MM.1S (cell line): ENCODE data around the gene RHOJ.

Source experiments
- DNase-seq: peaks from one replicate; pipeline ENCODE4 v3.0.0-alpha.2; 2015
- H2AFZ ChIP-seq: fragments of 300-600 bp; sonication (generic); 2 replicates; pipeline ENCODE4 v1.6.0; 2016; ENCODE audit warnings: antibody characterized with exemption, low read length
- H3F3A ChIP-seq: fragments of 300-600 bp; sonication (generic); 2 replicates; pipeline ENCODE4 v1.6.1; 2016; ENCODE audit warnings: mild to moderate bottlenecking, antibody characterized with exemption, low read length, moderate library complexity, mixed read lengths; ENCODE audit not compliant: insufficient read depth
- H3K27ac ChIP-seq: fragments of 300-600 bp; sonication (generic); 2 replicates; pipeline ENCODE4 v1.5.1; 2016; ENCODE audit warnings: mild to moderate bottlenecking, low read length
- H3K27me3 ChIP-seq: fragments of 300-600 bp; sonication (generic); replicated peaks from 2 replicates; pipeline ENCODE4 v1.6.0; 2016; ENCODE audit warnings: low read length; ENCODE audit not compliant: insufficient read depth
- H3K36me3 ChIP-seq: fragments of 300-600 bp; sonication (generic); replicated peaks from 2 replicates; pipeline ENCODE4 v1.6.1; 2016; ENCODE audit warnings: mild to moderate bottlenecking, low read length, mixed read lengths; ENCODE audit not compliant: insufficient read depth
- H3K4me1 ChIP-seq: fragments of 300-600 bp; sonication (generic); 2 replicates; pipeline ENCODE4 v1.6.1; 2016; ENCODE audit warnings: low read length, mixed read lengths
- H3K4me2 ChIP-seq: fragments of 300-600 bp; sonication (generic); 2 replicates; pipeline ENCODE4 v1.6.0; 2016; ENCODE audit warnings: low read depth, low read length
- H3K4me3 ChIP-seq: fragments of 300-600 bp; sonication (generic); 2 replicates; pipeline ENCODE4 v1.5.1; 2016; ENCODE audit warnings: low read length, mixed read lengths
- H3K79me2 ChIP-seq: fragments of 300-600 bp; sonication (generic); 2 replicates; pipeline ENCODE4 v1.6.1; 2016; ENCODE audit warnings: mixed run types, low read length, mixed read lengths
- H3K9ac ChIP-seq: fragments of 300-600 bp; sonication (generic); 2 replicates; pipeline ENCODE4 v1.6.1; 2016; ENCODE audit warnings: low read length, mixed read lengths
- H3K9me2 ChIP-seq: fragments of 300-600 bp; sonication (generic); replicated peaks from 2 replicates; pipeline ENCODE4 v1.6.1; 2016; ENCODE audit warnings: mild to moderate bottlenecking, low read length, mixed read lengths; ENCODE audit not compliant: insufficient read depth
- H3K9me3 ChIP-seq: fragments of 300-600 bp; sonication (generic); replicated peaks from 2 replicates; pipeline ENCODE4 v1.6.1; 2016; ENCODE audit warnings: mild to moderate bottlenecking, low read length, mixed read lengths; ENCODE audit not compliant: insufficient read depth
- H4K20me1 ChIP-seq: fragments of 300-600 bp; sonication (generic); 2 replicates; pipeline ENCODE4 v1.6.1; 2016; ENCODE audit warnings: mild to moderate bottlenecking, low read length, moderate library complexity, mixed read lengths; ENCODE audit not compliant: insufficient read depth
- EZH2 ChIP-seq: fragments of 300-600 bp; sonication (generic); optimal IDR thresholded peaks from 2 replicates; pipeline ENCODE3; 2017; ENCODE audit warnings: low read depth, mild to moderate bottlenecking, antibody characterized with exemption, low read length, mixed read lengths
- EZH2phosphoT487 ChIP-seq: fragments of 300-600 bp; sonication (generic); IDR thresholded peaks from 2 replicates; pipeline ENCODE4 v1.6.1; 2018; ENCODE audit warnings: antibody characterized with exemption, low read length
- TF ChIP-seq, protein P1 (sequence below): fragments of 300-600 bp; sonication (generic); IDR thresholded peaks from 2 replicates; pipeline ENCODE4 v1.5.1; 2016; ENCODE audit warnings: antibody characterized with exemption, low read length, mixed read lengths

The RHOJ gene

DNA sequence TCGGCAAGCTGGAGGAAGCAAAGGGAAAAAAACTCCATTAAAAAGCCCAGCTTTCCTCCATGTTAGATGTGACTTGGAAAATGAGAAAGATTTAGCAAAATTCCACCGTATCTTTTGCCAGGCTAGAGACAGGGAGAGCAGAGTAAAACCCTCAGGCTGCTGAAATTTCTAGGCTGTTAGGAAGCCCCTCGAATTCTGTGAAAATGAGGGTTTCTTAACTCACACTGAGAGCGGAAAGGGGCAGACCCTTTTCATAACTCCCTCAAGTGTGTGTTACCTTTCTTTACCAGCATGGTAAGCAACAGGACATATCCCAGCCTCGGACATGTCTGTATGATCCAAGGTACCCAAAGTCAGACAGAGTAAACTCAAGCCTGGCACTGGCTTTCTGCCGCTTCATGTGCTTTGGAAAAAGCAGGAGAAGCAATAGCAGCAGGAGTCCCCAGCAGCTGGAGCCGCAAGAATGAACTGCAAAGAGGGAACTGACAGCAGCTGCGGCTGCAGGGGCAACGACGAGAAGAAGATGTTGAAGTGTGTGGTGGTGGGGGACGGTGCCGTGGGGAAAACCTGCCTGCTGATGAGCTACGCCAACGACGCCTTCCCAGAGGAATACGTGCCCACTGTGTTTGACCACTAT lies at the start of gene RHOJ:
TSS of gene RHOJ (plus strand) at position 37 of the 637 bp plus-strand sequence. CDS start at position 464, 427 bp downstream.
- Histone ChIP-seq H3K4me3 (no peak within 1 kb of the TSS), H3K36me3 (no peaks in the 10 kb centered on the region), H4K20me1 (no peaks in the 10 kb centered on the region), H3K9ac (no peak within 1 kb of the TSS), H3K4me1 (no peaks in the 10 kb centered on the region), H3K79me2 (no peaks in the 10 kb centered on the region), H3F3A (no peaks in the 10 kb centered on the region), H3K27ac (no peak within 1 kb of the TSS), H2AFZ (no peak within 1 kb of the TSS), H3K4me2 (no peak within 1 kb of the TSS), H3K27me3 (no peaks in the 10 kb centered on the region), H3K9me3 (no peaks in the 10 kb centered on the region), H3K9me2 (no peaks in the 10 kb centered on the region)
- TF ChIP-seq, protein P1, sequence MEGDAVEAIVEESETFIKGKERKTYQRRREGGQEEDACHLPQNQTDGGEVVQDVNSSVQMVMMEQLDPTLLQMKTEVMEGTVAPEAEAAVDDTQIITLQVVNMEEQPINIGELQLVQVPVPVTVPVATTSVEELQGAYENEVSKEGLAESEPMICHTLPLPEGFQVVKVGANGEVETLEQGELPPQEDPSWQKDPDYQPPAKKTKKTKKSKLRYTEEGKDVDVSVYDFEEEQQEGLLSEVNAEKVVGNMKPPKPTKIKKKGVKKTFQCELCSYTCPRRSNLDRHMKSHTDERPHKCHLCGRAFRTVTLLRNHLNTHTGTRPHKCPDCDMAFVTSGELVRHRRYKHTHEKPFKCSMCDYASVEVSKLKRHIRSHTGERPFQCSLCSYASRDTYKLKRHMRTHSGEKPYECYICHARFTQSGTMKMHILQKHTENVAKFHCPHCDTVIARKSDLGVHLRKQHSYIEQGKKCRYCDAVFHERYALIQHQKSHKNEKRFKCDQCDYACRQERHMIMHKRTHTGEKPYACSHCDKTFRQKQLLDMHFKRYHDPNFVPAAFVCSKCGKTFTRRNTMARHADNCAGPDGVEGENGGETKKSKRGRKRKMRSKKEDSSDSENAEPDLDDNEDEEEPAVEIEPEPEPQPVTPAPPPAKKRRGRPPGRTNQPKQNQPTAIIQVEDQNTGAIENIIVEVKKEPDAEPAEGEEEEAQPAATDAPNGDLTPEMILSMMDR, result no peak
- TF ChIP-seq EZH2phosphoT487, result no peak
- no peak for TF ChIP-seq EZH2
- DNase-seq, result no peak

DNA sequence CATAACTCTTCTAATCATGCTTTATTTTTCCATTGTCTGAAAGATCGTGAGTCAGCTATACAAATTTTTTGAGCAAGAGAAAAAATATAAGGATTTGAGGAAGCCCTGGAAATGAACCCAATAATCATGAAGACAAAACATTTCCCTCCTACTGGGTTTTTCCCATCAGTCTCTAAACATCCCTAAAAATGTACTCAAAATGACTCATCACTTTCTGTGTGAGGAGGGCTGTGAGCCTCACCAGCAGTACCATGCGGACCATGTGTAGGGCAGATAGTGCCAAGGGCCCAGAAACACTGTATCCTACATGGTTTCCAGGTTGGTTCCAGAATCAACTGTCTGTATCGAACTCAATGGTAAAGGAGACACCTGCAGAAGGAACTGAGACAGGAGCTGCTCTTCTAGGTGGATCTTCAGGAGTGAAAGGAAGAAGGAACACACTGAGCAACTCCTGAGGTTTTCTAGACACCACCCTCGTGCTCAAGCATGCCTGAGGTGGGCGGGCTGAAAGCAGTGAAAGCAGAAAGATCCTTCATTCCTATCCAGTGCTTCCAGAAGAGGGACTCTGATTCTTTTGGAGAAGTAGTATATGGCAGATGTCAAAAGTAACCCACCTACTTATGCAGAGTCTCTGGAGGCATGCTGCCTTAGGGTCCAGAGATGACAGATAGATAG lies 48.6 kb upstream of the RHOJ start:
- H3K4me1 ChIP-seq, result no peaks in the 10 kb centered on the region
- H3K9me3 ChIP-seq, result no peaks in the 10 kb centered on the region
- no peak overlapping the region for H3K27ac ChIP-seq
- H3K4me2 ChIP-seq, result no peak overlapping the region
- TF ChIP-seq EZH2phosphoT487, result no peak
- TF ChIP-seq, protein P1, result no peak
- no peak for TF ChIP-seq EZH2
- no peaks in the 10 kb centered on the region for H4K20me1 ChIP-seq
- no peak overlapping the region for H3K4me3 ChIP-seq
- no peak for DNase-seq
- H3F3A ChIP-seq, result no peaks in the 10 kb centered on the region
- H3K36me3 ChIP-seq, result no peaks in the 10 kb centered on the region
- H3K79me2 ChIP-seq, result no peaks in the 10 kb centered on the region
- H3K27me3 ChIP-seq, result no peaks in the 10 kb centered on the region
- H3K9ac ChIP-seq, result no peak overlapping the region
- H3K9me2 ChIP-seq, result no peaks in the 10 kb centered on the region
- no peak overlapping the region for H2AFZ ChIP-seq

DNA sequence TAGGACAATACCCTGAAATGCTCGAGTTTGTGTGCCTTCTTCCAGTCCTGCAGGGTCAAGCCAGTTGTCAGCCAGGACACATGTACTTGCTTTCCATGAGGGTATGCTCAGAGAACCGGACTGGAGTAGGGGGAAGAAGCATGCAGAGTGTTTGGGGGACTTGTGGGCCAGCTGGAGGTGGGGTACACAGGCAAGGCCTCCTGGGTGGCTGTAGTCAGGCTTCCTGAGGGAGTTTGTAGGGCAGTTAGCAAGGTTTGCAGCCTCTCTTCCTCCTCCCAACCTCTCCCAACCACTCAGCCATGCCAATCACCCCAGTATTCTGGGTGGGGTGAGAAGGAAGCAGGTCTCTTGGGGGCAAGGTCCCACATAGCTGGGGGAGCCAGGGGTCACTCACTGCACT lies 47.0 kb upstream of the RHOJ start:
- no peak overlapping the region for H3K4me3 ChIP-seq
- no peaks in the 10 kb centered on the region for H3K4me1 ChIP-seq
- no peaks in the 10 kb centered on the region for H3F3A ChIP-seq
- H3K79me2 ChIP-seq, result no peaks in the 10 kb centered on the region
- TF ChIP-seq, protein P1, result no peak
- no peak for TF ChIP-seq EZH2
- TF ChIP-seq EZH2phosphoT487, result no peak
- no peak overlapping the region for H3K9ac ChIP-seq
- H3K27me3 ChIP-seq, result no peaks in the 10 kb centered on the region
- no peaks in the 10 kb centered on the region for H3K9me3 ChIP-seq
- no peak overlapping the region for H3K27ac ChIP-seq
- no peaks in the 10 kb centered on the region for H3K36me3 ChIP-seq
- DNase-seq, result no peak
- no peaks in the 10 kb centered on the region for H4K20me1 ChIP-seq
- no peaks in the 10 kb centered on the region for H3K9me2 ChIP-seq
- no peak overlapping the region for H2AFZ ChIP-seq
- no peak overlapping the region for H3K4me2 ChIP-seq
